GM21825 (cell line): ENCODE data around the gene ACOX1.
A peak's percentile ranks its signal among the peaks of the same experiment; 100 is the strongest.
"Not testable (repeated sequence)": the region's sequence is repeated elsewhere in the genome, so short reads cannot be mapped to it uniquely, and the experiment has no call there.

Experiments used
- ATAC-seq: cut with Tn5 transposase; IDR thresholded peaks from one replicate; pipeline ENCODE4 v1.9.1; 2021; ENCODE audit warnings: mild to moderate bottlenecking, moderate library complexity; ENCODE audit not compliant: unreplicated experiment

ACOX1 gene

DNA sequence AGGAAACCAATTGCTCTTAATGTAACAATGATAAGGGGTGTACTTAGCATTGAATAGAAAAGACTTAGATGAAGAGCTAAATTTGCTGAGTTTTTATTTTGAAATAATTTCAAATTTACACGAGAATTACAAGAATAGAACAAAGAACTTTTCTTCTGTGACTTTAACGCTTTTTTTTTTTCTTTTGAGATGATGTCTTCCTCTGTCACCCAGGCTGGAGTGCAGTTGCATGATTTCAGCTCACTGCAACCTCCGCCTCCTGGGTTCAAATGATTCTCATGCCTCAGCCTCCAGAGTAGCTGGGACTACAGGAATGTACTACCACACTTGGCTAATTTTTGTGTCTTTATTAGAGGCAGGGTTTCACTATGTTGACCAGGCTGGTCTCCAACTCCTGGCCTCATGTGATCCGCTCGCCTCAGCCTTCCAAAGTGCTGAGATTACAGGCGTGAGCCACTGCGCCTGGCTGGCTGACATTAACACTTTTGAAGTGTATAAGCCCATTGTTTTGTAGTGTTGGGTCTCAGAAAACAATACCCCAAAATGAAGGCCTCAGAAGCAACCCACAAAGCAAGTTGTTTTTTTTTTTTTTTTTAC is 2.2 kb upstream of the ACOX1 start:
- ATAC-seq: no peak

DNA sequence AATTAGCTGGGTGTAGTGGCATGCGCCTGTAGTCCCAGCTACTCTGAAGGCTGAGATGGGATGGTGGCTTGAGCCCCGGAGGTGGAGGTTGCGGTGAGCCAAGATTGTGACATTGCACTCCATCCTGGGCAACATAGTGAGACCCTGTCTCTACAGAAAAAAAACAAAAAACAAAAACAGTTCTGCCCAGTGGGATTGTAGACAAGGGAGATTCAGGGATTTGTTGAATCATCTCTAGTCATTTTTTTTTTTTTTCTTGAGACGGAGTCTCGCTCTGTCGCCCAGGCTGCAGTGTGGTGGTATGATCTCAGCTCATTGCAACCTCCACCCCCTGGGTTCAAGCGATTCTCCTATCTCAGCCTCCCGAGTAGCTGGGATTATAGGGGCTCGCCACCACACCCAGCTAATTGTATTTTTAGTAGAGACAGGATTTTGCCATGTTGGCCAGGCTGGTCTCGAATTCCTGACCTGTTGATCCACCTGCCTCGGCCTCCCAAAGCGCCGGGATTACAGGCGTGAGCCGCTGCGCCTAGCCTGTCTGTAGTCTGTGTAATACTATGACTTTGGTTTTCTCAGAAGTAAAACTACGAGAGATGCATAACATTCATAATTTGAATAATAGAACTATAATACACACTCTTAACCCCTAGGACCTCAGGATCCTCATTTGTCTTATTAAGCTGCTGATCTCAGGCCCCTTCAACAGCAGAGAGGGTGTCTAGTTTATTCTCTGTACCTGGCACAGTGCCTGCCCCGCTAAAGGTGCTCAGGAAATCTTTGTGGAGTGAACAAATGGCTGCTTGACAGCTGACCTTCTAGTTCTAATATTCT is 1.4 kb upstream of the ACOX1 start:
- ATAC-seq: no peak

DNA sequence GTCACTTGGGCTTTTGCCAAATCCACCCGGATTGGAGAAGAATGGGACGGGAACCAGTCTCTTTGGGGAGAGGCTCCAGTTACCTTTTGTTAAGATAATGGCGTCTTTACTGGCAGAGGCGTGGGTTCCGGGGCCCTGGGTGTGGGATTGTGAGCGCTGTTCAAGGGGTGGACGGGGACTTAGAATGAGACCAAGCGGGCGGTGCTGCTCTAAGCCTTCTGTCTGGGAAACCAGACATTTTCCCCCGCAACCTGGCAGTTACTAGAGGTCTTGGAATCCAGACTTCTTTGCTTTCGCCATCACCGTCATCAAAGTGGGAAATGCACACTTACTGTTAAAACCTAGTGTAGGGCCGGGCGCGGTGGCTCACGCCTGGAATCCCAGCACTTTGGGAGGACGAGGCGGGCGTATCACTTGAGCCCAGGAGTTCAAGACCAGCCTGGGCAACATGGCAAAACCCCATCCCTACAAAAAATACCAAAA is 780 bp upstream of the ACOX1 start:
- no peak for ATAC-seq

DNA sequence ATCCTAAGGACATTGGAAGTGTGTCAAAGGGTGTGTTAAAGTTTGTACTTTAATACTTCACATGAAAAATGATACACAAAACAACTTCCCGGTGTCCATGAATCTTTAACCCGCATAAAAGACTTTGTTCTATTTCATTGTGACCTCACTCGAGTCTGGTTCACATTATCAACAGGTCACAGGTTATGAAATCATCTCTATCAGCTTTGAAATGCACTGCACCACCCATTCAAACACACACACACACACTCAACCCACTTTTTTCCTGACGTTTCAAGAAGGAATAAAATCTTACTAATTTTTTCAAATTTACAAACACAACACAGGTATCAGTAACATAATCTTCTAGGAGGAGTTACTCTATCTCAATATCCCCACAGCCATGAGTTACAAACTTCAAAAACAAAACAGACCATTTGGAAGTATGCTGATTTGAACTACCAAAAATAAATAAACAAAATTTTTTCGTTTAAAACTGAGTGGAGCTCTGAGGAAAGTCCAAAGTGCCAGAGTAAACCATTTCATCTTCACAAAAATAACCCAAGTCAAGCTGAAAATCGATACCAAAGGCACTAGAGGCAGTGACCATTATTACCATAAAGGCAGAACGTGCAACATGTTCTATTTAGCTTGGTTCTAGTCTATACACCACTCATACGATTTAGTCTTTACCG is 2.7 kb downstream of the ACOX1 start:
- no peak for ATAC-seq

DNA sequence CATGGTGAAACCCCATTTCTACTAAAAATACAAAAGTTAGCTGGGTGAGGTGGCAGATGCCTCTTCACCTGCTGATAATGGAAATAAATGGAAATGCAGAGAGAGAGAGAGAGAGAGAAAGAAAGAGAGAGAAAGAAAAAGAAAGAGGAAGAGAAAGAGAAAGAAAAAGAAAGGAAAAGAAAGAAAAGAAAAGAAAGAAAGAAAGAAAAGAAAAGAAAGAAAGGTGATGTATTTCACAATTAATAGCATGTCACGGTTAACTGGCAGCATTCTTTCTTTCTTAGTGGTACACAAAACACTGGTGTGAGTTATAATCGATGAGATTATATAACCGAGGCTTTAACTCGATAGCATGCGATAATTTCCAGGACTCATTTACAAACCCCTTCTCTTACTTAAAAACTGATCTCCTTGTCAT is 3.2 kb downstream of the ACOX1 start:
- no peak for ATAC-seq

DNA sequence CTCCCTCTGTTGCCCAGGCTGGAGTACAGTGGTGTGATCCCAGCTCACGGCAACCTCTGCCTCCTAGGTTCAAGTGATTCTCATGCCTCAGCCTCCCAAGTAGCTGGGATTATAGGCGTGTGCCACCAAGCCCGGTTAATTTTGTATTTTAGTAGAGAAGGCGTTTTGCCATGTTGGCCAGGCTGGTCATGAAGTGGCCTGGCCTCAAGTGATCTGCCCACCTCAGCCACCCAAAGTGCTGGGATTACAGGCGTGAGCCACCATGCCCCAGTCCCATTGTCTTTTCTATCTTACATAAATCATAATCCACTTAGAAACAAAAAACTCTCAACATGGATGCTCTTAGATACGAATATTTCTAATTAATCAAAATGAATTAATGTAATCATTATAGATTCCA is 3.8 kb downstream of the ACOX1 start:
- ATAC-seq: not testable (repeated sequence)

DNA sequence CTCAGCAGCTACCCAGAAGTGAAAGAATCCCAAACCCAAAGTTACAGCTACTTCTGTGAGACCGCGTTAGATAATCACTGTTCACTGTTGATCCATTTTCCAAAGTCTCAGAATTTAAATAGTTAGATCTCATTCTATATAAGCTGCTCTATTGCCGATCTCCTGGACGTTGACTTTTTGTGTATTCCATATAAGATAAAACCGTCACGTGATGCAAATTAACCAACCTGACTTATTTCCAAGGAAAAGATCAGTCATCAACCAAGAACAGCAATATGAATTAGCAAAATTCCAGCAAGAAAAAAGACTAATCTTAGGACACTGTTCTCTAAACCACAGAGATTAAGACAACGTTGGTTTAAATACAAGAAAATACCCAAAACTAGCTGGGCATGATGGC is 8.3 kb downstream of the ACOX1 start:
- ATAC-seq: no peak

DNA sequence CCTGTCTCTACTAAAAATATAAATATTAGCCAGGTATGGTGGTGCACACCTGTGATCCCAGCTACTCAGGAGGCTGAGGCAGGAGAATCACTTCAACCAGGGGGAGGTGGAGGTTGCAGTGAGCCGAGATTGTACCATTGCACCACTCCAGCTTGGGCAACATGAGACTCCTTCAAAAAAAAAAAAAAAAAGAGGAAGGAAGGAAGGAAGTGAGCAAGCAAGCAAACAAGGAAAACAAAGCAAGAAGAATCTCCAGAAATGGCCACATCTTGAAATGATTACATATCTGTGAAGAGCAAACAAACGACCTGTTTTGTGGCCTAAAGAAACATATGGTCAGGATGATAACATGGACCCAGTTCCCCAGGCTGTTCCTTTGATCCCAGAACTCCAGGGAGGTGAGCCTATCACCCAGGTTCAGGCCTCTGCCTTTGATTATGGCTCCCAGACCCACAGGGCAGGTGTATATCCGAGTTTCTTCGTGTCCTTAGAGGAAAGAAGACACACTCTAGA is 8.9 kb downstream of the ACOX1 start:
- ATAC-seq: no peak

DNA sequence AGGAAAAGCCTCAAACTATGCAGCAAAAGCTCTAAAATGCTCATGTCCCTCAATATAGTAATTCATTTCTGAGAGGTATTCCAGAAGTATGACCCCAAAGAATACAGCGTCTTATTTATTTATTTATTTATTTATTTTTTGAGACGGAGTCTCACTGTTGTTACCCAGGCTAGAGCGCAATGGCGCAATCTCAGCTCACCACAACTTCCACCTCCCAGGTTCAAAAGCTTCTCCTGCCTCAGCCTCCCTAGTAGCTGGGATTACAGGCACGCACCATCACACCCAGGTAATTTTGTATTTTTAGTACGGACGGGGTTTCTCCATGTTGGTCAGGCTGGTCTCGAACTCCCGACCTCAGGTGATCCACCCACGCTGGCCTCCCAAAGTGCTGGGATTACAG is 9.9 kb downstream of the ACOX1 start:
- ATAC-seq: not testable (repeated sequence)

DNA sequence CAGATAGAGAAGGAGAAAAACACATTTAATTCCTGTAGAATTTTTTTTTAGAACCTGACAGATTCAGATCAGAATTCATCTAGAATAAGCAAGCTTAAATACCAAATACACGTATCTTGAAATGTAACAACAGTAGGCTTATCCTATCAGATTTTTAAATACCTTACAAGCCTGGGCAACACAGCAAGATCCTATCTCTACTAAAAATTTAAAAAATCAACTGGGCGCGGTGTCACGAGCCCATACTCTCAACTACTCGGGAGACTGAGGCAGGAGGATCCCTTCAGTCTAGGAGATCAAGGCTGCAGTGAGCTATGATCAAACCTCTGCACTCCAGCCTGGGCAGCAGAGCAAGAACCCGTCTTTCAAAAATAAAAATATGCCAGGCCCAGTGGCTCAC is 13.5 kb downstream of the ACOX1 start:
- ATAC-seq: no peak

DNA sequence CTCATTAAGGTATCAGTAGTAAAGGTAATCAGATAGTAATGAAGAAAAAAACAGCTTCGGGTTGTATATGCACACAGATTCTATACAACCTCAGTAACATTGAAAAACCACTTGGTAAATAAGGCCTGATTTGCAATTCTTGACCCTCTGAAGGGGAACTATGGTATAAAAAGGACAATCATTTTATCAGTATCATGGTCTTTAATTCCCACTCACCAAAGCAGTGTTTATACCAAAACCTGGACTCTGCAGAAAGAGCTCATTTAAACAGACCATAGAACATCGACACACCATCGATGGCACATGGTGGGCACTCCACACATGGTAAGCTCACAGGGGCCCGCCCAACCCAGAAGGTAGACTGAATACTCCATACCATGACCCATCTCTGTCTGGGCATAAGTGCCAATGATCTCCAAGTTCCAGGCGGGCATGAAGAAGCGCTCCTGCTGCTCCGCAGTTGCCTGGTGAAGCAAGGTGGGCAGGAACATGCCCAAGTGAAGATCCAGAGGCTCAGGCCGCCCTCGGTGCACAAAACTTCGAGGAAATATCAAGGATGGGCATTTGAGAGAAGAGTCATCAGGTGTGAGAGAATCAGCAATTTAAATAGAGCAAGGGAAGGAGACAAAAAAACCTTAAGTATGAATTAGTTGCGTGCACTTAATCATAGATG is 19.0 kb downstream of the ACOX1 start:
- no peak for ATAC-seq

DNA sequence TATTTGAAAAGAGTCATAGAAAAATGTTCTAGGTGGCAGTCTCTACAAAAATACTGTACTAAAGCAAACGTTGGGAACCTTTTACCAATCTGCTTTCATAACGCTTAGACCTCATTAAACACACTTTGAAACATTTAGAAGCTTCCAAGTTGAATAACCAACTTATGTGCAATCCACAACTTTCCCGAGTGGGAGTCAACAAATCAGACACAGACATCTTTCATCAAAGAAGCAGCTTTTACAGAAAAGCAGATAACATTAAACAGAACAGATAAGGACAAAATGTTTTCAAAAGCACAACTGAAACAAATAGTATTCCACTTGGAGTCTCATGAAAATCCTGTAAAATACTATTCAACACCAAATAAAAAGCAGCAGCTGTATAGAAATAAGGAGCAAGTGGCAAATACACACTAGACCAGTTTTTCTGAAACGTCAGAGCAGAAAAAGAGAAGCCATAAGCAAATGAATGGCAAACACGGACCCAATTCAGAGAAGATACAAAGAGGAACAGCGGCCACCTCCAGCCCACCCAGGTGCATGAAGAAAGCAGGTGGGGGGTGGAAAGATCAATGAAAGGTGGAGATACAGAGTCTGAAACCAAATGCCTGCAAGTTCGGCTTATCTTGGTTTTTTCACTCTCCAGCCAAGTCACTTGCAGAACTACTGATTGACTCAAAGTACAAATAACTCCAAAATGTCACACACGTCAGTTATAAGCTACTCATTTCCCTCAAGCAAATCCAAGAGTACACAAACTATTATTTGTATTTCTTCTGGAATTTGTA is 19.7 kb downstream of the ACOX1 start:
- no peak for ATAC-seq

DNA sequence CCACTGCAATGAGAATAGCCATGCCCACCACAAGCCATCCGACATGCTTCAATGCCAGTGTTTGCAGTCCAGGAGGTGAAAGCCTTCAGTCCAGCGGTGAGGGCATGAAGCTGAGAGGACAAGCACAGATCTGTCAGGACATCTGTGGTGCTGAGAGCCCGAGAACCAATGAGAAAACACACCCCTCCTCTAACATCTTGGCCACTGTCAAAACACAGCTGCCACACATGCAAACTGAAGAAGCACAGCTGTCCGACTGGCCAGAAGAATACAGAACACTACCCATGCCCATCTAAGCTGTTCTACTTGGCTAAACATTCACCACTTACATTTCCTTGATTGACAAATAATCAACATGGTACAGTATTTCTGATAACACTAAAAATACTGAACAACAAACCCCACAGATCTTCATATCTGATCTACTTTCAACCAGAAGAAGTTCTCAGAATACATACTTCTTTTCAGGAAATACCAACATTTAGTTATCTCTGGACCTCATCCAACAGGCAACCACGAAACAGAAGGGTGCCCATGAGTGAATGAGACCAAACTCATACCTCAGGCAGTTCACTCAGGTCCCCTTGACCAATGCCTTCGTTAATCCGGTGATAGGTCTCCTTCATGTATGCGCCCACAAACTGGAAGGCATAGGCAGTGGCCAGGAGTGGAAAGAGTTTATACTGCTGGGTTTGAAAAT is 28.0 kb downstream of the ACOX1 start:
- ATAC-seq: no peak

DNA sequence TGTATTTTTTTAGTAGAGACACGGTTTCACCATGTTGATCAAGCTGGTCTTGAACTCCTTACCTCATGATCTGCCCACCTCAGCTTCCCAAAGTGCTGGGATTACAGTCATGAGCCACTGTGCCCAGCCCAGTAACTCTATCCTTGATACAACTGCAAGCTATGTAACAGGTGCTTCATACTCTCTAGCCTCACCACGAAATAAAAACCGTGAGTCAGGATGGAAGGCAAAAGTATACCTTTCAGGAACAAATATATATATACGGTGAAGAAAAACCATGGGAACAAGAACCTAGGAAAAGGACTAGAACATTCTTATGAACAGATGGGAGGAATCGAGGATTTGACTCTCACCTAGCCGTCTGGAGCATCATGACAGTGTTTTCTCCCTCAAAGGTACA is 28.5 kb downstream of the ACOX1 start:
- no peak for ATAC-seq

DNA sequence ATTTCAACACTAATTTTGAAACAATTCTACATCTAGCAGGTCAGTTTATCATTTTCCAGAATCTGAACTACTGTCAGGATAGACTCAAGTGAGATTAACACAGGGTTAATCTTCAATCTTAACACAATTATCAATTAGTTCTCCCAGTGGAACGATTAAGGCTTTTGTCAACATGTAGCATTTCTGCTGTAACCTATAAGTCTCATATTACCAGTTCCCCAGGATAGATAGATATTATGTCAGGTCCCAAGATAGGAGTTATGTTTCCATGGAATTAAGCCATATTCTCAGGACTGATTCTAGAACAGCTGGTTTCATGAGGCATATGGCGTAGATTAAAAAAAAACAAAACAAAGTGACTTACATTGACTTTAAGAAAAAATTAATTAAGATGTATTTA is 33.8 kb downstream of the ACOX1 start:
- no peak for ATAC-seq

DNA sequence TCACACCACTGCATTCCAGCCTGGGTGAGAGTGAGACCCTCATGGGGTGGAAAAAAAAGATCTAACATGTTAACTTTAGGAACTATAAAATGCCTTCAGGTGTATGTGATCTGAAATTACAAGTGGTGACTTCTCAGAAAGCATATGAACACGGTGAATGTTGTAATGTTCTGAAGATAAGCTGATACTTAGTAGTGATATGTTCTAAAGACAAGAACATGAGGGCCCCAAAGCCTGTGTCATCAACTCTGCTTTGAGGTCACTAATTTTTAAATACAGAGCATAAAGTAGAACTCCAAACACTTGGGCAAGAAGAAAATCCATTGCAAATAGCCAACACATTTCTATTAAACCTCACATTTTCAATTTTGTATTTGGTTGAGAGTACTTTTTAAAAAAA is 35.5 kb downstream of the ACOX1 start:
- ATAC-seq: no peak

DNA sequence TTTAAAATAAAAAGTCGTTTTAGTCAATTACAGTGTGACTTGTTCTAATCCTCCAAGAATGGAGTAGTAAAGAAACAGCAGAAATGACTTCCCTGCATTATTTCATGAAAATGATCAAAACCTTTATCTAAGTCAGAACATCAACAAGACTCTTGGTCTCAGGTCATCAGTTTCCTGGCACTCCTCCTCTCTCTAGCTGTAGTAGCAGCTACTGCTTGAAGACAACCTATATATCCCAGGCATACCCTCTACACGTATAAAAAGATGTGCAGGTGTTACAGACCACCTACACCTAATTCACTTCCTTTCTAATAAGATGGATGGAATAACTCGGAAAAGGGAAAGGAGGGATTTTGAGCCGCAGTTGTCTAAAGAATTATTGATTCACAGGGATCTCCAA is 36.5 kb downstream of the ACOX1 start:
- no peak for ATAC-seq

DNA sequence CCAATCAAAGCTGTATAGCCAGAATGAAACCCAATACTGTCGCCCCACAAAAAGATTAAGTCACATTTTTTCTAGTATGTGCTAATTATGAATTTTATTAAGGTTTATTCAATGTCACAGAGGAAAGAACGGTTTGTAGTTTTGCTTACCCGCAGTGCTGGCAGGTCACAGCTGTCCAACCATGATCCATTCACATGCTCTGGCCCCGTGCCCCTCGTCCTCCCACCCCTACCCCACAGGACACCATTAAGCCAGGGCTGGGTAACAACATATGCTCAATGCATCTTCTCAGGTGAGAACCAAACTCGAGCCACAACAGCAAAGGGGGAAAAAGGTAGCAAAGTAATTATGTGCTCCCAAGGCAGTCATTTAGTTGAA is 37.5 kb downstream of the ACOX1 start:
- no peak for ATAC-seq

DNA sequence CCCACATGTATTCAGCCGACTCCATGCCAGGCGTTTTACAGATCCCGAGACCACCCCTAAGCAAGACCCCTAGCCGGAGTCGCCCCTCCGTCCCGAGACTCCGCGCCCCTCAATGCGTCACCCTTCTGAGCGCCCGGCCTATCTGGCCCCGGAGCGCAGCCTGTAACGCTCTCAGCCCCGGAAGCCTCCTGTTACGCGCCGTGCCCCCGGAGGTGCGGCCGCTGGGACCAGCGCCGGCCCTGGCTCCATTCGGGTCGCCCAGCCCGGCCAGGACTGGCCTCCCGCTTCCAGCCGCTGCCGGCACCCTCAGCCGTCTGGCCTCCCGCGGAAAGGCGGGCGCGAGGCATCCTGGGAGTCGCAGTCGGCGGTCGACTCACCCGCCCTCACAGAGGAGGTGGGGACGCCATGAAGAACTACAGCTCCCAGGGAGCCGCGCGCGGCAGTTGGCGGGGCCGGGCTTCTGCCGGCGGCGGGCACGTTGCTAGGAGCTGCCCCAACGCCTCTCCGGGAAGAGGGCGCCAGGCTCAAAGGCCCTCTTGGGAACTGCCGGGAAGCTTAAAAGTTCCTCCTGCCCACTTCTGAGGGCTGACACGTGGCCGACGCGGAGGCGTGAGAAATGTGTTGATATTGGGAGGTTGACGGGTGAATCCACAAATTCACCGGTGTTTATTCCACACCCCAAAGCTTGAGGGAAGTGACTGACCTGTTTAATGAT is 38.1 kb downstream of the ACOX1 start, which contains the start of gene FBF1:
TSS of gene FBF1 (minus strand) at position 316 of the 715 bp plus-strand sequence. CDS start 2,893 bp downstream, outside the sequence.
- ATAC-seq: peak; percentile 94
